Activated T-helper 1 cell treated with anti-CD3 and anti-CD28 coated beads, Interleukin-2, amount 50 U/mL, for 16 hours (primary cell): ENCODE results near the gene NHS.
"Not testable (repeated sequence)": the region's sequence is repeated elsewhere in the genome, so short reads cannot be mapped to it uniquely, and the experiment has no call there.

Experiments
- DNase-seq, 2 donors: peaks; one replicate each; pipeline ENCODE4 v3.0.0-alpha.2; 2020; ENCODE audit warnings: low read depth in 1 of 2, low spot score in 1 of 2

NHS gene

GRCh38 chrX:17494216-17494615 is 119.2 kb downstream of the NHS start:
- DNase-seq = no peak

- no peak for DNase-seq
These were observed 120.1 kb downstream of the NHS start for GRCh38 chrX:17495052-17495451.

DNA sequence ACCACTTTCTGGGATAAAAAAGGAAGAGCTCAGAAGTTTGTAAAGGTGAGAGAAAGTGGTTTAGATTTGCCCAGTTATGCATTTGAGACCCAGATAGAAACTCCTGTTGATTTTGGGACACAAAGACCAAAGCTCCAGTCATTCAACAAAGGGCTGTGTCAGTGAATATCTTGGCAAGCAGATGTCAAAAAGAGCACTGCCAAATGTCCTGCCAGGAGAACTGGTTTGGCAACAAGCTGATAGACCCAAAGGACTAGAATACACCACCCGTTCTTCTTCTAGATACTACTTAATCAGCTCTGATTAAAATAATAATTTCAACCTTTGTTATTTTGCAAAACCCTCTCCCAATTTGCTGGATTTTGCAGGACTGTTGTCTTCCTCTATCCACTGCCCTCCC is 121.4 kb downstream of the NHS start:
- no peak for DNase-seq

DNA sequence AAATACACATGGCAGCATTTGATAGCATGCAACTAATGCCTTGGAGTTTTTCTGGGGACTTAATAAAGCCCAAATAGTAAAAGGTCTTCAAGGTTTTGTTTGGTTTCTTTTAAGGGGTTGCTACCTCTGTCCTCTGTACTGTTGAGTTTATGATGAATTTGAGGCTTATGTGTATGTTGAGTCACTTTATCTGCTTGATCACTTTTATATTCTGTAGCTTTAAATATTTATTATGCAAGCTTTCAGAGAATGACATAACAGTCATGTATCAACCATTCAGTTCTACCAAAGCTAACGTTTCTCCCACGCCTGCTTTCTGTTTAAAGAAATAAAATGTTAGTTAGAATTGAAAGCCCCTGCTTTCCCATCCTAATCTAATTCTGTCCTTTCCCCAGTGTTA is 122.2 kb downstream of the NHS start:
- DNase-seq = no peak

- DNase-seq = no peak
These were observed 124.5 kb downstream of the NHS start for GRCh38 chrX:17499512-17499911.

GRCh38 chrX:17500145-17500579 is 125.2 kb downstream of the NHS start:
- DNase-seq = no peak

- DNase-seq = no peak
These were observed 126.7 kb downstream of the NHS start for GRCh38 chrX:17501746-17502145.

DNA sequence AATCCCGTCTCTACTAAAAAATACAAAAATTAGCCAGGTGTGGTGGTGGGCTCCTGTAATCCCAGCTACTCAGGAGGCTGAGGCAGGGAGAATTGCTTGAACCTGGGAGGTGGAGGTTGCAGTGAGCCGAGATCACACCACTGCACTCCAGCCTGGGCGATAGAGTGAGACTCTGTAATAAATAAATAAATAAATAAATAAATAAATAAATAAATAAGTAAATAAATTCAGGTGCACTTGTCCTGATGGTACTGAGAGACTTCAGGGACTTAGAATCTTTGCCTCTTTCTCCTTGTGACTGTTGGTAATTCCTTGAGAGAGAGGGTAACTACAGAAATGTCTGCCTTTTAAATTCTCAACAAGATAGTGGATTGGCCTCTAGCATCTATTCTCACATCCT is 131.4 kb downstream of the NHS start:
- not testable (repeated sequence) for DNase-seq

DNA sequence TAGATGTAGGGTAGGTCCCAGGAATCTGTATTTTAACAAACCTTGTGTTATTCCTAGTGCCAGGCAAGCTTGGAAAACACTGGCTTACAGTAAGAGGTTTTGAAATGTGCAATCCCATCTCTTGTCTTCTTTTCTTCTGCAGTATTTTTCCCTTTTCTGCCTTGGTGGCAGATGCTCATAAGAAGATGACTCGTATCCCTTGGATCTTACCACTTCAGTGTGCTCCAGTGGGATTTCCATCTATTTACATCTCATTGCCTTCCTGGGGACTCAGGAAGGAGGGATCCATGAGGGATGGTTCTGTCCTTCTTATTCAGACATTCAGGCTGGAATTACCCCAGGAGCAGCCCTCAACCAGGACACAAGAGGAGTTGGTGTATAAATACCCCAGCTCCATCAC is 136.6 kb downstream of the NHS start:
- DNase-seq = no peak

DNA sequence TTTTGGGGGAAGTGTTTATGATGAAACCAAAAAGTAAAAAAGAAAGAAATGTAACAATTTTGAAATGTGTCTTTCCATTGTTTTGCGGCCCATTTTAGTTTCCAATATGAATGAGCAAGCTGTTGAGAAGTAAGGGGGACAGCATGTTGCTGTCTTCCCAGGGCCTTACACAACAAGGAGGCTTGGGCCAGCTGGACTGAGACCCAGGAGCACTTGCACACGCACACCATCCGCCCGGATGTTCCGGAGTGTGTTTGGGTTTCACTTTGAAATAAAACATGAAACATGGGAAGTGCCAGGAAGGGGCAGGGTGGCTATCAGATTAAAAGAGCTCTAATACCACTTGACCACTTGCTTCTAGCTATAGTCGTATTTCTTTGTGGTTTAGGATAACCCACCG is 144.4 kb downstream of the NHS start:
- no peak for DNase-seq

DNA sequence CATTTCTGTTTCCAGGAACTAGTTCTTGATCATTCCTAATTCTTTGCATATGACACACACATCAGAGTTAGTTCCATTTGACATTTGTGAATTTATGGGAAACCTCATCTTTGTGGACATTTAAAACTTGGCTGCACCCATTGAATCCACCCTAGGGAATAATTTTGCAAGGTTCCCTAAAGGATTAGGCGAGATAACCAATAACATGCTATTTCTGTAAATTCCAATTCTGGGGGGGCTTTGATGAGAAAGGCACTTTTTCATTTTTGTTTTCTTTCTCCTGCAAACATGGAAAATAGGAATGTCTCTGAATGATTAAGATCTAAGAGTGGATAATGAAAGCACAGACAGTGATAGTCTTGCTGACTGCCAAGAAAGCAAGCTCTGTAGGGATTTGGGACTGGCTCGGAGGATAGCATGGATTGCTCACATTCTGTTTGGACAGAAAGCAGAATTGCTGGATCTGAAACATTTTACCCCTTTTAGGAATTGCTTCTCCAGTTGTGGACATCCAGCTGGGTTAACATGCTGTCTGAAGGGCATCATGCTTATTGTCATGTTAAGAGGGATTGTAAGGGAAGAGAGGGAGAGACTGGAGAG is 145.1 kb downstream of the NHS start:
- DNase-seq = no peak

DNA sequence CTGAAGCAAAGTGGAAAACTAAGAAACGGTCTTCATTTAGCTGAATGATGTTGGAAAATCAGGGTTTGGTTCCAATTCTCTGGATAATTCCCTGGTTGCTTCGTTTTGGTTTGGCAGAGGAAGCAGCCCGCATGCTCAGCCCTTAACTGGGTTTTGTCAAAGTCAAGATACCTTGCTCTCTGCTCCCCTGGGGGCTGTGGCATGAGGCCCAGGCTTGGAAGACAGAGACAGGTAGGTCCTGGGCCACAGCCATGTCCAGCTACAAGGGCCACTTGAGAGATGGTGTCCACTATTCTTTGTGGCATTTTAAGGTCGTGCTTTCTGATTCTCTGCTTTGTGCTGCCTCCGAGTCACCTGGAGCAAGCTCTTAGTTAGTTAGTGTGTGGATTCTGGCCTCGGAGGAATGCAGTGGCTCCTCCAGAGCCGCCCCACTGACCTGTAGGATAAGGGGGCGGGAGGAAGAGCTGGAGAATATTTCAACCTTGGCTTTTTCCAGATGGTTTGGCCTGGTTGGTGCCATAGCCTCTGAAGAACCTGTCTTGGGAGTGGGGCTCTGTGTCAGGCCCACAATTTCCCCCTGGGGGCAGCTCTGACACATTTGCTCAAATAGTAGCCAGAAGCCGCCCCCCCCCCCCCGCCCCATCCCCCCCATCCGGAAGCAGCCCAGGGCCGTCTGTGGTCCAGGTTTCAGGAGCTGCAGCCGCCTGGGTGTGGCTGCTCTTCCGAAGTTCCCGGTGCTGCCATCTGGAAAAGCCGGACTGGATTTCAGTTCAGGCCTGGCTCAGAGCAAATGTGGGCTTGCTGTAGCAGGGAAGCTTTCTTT is 147.1 kb downstream of the NHS start:
- DNase-seq = no peak

- no peak for DNase-seq
These were observed 150.3 kb downstream of the NHS start for GRCh38 chrX:17525266-17525665.

- no peak for DNase-seq
These were observed 151.0 kb downstream of the NHS start for GRCh38 chrX:17525762-17526555.

- no peak for DNase-seq
These were observed 152.2 kb downstream of the NHS start for GRCh38 chrX:17527135-17527701.

GRCh38 chrX:17527922-17528321 is 152.9 kb downstream of the NHS start:
- no peak for DNase-seq

- DNase-seq = no peak
These were observed 154.2 kb downstream of the NHS start for GRCh38 chrX:17529151-17529745.

DNA sequence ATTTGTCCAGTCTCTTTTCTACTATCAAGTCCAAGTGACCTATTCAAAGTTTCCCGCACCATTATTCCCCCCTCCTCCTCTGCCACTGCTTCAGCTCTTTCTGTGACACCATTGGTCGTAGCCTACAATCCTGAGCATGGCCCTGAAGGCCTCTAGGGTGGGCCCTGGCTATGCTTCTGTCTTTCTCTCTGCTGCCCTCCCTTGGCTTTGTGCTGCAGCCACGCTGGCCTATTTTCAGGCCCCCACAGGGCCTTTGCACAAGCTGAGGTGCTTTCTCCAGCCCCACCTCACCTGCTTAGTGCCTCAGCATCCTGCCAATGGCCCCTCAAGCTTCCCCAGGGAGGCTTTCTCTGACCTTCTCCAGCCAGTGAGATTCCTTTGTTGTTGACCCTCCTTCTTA is 156.5 kb downstream of the NHS start:
- no peak for DNase-seq

DNA sequence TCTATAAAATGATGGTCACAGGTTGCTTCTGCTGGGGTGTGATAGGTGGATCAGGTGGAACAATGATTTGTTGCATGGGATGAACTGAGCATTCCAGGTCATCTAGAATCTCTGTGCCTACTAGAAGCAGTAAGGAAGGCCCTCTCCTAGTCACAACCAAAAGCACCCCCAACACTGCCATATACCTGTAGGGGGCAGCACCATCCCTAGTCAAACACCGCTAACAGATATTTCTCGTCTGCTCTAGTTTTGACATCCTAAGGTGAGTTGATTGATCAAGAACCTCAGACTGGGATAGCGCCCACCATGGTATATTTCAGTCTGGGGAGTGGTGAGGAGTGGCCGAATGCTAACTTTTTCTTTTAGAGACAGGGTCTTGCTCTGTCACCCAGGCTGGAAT is 160.2 kb downstream of the NHS start:
- DNase-seq = no peak

DNA sequence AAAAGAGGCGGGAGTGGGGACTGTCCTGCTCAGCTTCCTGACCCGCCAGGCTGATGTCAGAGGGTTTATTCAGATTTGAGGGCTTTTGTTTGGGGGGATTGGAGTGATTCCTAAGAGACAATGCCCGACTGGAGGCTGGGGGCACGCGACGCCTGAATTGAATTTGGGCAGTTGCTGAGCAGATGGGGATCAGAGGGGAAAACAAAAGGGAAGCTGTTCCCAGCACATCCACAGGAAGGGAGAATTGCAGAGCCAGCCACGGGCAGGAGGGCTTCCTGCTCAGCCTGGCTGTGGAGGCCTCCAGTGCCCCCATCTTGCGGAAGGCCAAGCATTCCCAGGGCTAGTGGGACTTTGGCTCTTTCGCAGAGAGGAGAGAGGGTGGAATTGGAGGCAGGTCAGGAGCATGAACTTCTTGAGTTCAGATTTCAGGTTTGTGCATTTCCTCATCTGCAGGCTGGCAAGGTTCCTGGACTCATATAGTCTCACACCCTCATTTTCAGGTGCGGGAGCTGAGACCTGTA is 162.8 kb downstream of the NHS start:
- DNase-seq = no peak

DNA sequence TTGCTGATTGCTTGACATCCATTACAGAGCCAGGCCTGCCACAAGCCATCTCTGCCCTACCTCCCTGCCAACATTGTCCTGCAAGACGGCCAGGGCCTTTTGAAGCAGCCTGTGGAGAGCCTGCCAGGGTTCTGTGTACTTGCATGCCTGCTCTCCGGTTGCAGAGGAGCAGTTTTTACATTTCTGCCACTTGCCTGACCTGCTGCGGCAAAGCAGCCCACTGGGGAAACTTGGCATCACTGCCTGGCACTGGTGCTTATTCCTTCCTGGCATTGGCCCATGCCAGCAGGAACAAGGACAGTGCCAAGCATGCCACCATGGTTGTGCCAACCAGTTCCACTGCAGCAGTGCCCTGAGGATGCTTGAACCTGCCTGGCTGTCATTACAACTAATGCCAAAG is 167.1 kb downstream of the NHS start:
- no peak for DNase-seq
